OCI-LY3 (cell line): ENCODE results near the gene RETREG2.
A peak's percentile ranks its signal among the peaks of the same experiment; 100 is the strongest.

Experiments used
- H2AFZ ChIP-seq: fragments of 200-600, 300-600 bp; shearing (Covaris generic); 2 replicates; pipeline ENCODE4 v1.6.0; 2014; ENCODE audit warnings: antibody characterized with exemption, low read depth, low read length
- H3K27ac ChIP-seq: fragments of 200-600, 300-600 bp; sonication (generic); 2 replicates; pipeline ENCODE4 v1.5.1; 2014; ENCODE audit warnings: mild to moderate bottlenecking, low read length, moderate library complexity, mixed read lengths
- H3K27me3 ChIP-seq: fragments of 200-600, 300-600 bp; sonication (generic); 2 replicates; pipeline ENCODE4 v1.6.1; 2014; ENCODE audit warnings: low read depth, low read length, mixed read lengths
- H3K36me3 ChIP-seq: fragments of 200-600, 300-600 bp; sonication (generic); replicated peaks from 2 replicates; pipeline ENCODE3; 2014; ENCODE audit warnings: low read depth, low read length, mixed read lengths
- H3K4me1 ChIP-seq: fragments of 300-600, 200-600 bp; sonication (generic); 2 replicates; pipeline ENCODE4 v1.6.1; 2014; ENCODE audit warnings: low read length, mixed read lengths
- H3K4me2 ChIP-seq: fragments of 200-600, 300-600 bp; sonication (generic); 2 replicates; pipeline ENCODE4 v1.6.1; 2014; ENCODE audit warnings: low read length, mixed read lengths
- H3K4me3 ChIP-seq: fragments of 300-600, 200-600 bp; sonication (generic); 2 replicates; pipeline ENCODE4 v1.5.1; 2014; ENCODE audit warnings: antibody characterized with exemption, mild to moderate bottlenecking, low read length, moderate library complexity
- H3K79me2 ChIP-seq: fragments of 300-600, 200-600 bp; shearing (Covaris generic); 2 replicates; pipeline ENCODE4 v1.6.1; 2014; ENCODE audit warnings: mild to moderate bottlenecking, low read length, mixed read lengths
- H3K9ac ChIP-seq: fragments of 300-600, 200-600 bp; shearing (Covaris generic); 2 replicates; pipeline ENCODE4 v1.6.0; 2014; ENCODE audit warnings: mild to moderate bottlenecking, low read length, moderate library complexity
- H3K9me3 ChIP-seq: fragments of 200-600, 300-600 bp; shearing (Covaris generic); 2 replicates; pipeline ENCODE4 v1.6.1; 2014; ENCODE audit warnings: low read length, mixed read lengths; ENCODE audit not compliant: insufficient read depth
- H4K20me1 ChIP-seq: fragments of 200-600, 300-600 bp; sonication (generic); 2 replicates; pipeline ENCODE4 v1.6.1; 2016; ENCODE audit warnings: low read length, mixed read lengths; ENCODE audit not compliant: insufficient read depth
- CTCF ChIP-seq: fragments of 200-600, 300-600 bp; sonication (generic); IDR thresholded peaks from 2 replicates; pipeline ENCODE4 v1.5.1; 2014; ENCODE audit warnings: antibody characterized with exemption, low read length, low read depth
- EZH2phosphoT487 ChIP-seq: fragments of 200-600 bp; shearing (Covaris generic); IDR thresholded peaks from 2 replicates; pipeline ENCODE4 v1.6.1; 2018; ENCODE audit warnings: antibody characterized with exemption, mixed run types, low read depth

The RETREG2 gene

GRCh38 chr2:219149667-219150066 lies 28.4 kb upstream of the RETREG2 start:
- Histone ChIP-seq H4K20me1 (no peaks in the 10 kb centered on the region), H3K9ac (no peak overlapping the region), H2AFZ (no peak overlapping the region), H3K9me3 (no peaks in the 10 kb centered on the region), H3K27ac (no peak overlapping the region), H3K4me2 (no peak overlapping the region), H3K27me3 (no peaks in the 10 kb centered on the region), H3K4me3 (no peak overlapping the region), H3K79me2 (no peaks in the 10 kb centered on the region), H3K4me1 (no peaks in the 10 kb centered on the region), H3K36me3 (no peaks in the 10 kb centered on the region)
- TF ChIP-seq CTCF (no peak), EZH2phosphoT487 (no peak)

GRCh38 chr2:219155054-219155644 lies 22.9 kb upstream of the RETREG2 start:
- Histone ChIP-seq H3K4me1 (no peaks in the 10 kb centered on the region), H3K27me3 (no peaks in the 10 kb centered on the region), H3K27ac (no peak overlapping the region), H3K4me2 (no peak overlapping the region), H3K9me3 (no peaks in the 10 kb centered on the region), H4K20me1 (no peaks in the 10 kb centered on the region), H3K9ac (no peak overlapping the region), H3K4me3 (no peak overlapping the region), H3K36me3 (no peaks in the 10 kb centered on the region), H2AFZ (no peak overlapping the region), H3K79me2 (no peaks in the 10 kb centered on the region)
- no peak for TF ChIP-seq EZH2phosphoT487
- TF ChIP-seq CTCF: peak; percentile 54

GRCh38 chr2:219157396-219157795 lies 20.7 kb upstream of the RETREG2 start:
- no peaks in the 10 kb centered on the region for H3K27me3 ChIP-seq
- H3K4me1 ChIP-seq: peaks cover 4% of the 10 kb centered on the region; the same call in 1 of the 2 replicates
- no peak overlapping the region for H3K4me3 ChIP-seq
- H3K9me3 ChIP-seq: no peaks in the 10 kb centered on the region
- no peaks in the 10 kb centered on the region for H3K36me3 ChIP-seq
- no peaks in the 10 kb centered on the region for H3K79me2 ChIP-seq
- no peak overlapping the region for H2AFZ ChIP-seq
- H3K9ac ChIP-seq: no peak overlapping the region
- H3K4me2 ChIP-seq: no peak overlapping the region
- H3K27ac ChIP-seq: no peak overlapping the region
- no peaks in the 10 kb centered on the region for H4K20me1 ChIP-seq
- no peak for TF ChIP-seq EZH2phosphoT487
- no peak for TF ChIP-seq CTCF

- no peaks in the 10 kb centered on the region for H3K9me3 ChIP-seq
These were observed 20.1 kb upstream of the RETREG2 start for GRCh38 chr2:219158025-219158424.

More at GRCh38 chr2:219158025-219158424, 20.1 kb upstream of the RETREG2 start:
- Histone ChIP-seq H3K36me3 (no peaks in the 10 kb centered on the region), H2AFZ (no peak overlapping the region), H3K27me3 (no peaks in the 10 kb centered on the region), H3K9ac (no peak overlapping the region), H3K27ac (no peak overlapping the region), H3K4me2 (no peak overlapping the region), H4K20me1 (no peaks in the 10 kb centered on the region), H3K4me1 (peaks cover 4% of the 10 kb centered on the region; the same call in 1 of the 2 replicates), H3K79me2 (no peaks in the 10 kb centered on the region), H3K4me3 (no peak overlapping the region)
- no peak for TF ChIP-seq CTCF
- TF ChIP-seq EZH2phosphoT487: no peak
